HG02642 (cell line): Measurements from ENCODE around the gene MRPL42.
"Not testable (repeated sequence)": the region's sequence is repeated elsewhere in the genome, so short reads cannot be mapped to it uniquely, and the experiment has no call there.

Experiments used
- ATAC-seq: cut with Tn5 transposase; IDR thresholded peaks from one replicate; pipeline ENCODE4 v1.9.1; 2021; ENCODE audit warnings: mild to moderate bottlenecking; ENCODE audit not compliant: unreplicated experiment, poor library complexity

Gene MRPL42

GRCh38 chr12:93467351-93468007 is at the start of gene MRPL42:
TSS of gene MRPL42 (plus strand) at chr12:93467514. CDS start at chr12:93469286, 1,772 bp downstream.
- ATAC-seq: peak; percentile 92

- no peak for ATAC-seq
Measured at GRCh38 chr12:93417967-93418480, 49.3 kb upstream of the MRPL42 start.

- no peak for ATAC-seq
Measured at GRCh38 chr12:93419388-93420034, 47.8 kb upstream of the MRPL42 start.

GRCh38 chr12:93422050-93422449 is 45.3 kb upstream of the MRPL42 start:
- ATAC-seq: no peak

- ATAC-seq: peak; percentile 20
Measured at GRCh38 chr12:93425736-93426411, 41.4 kb upstream of the MRPL42 start.

- peak; percentile 44 for ATAC-seq
Measured at GRCh38 chr12:93426412-93426805, 40.9 kb upstream of the MRPL42 start.

- ATAC-seq: no peak
Measured at GRCh38 chr12:93427779-93428564, 39.3 kb upstream of the MRPL42 start.

- ATAC-seq: no peak
Measured at GRCh38 chr12:93429448-93429847, 37.9 kb upstream of the MRPL42 start.

- no peak for ATAC-seq
Measured at GRCh38 chr12:93429852-93430251, 37.5 kb upstream of the MRPL42 start.

- no peak for ATAC-seq
Measured at GRCh38 chr12:93430280-93430679, 37.0 kb upstream of the MRPL42 start.

- ATAC-seq: not testable (repeated sequence)
Measured at GRCh38 chr12:93432031-93432430, 35.3 kb upstream of the MRPL42 start.

GRCh38 chr12:93434256-93434865 is 33.0 kb upstream of the MRPL42 start:
- ATAC-seq: no peak

- ATAC-seq: no peak
Measured at GRCh38 chr12:93438266-93439050, 28.9 kb upstream of the MRPL42 start.

- ATAC-seq: no peak
Measured at GRCh38 chr12:93440043-93440835, 27.1 kb upstream of the MRPL42 start.

- ATAC-seq: peak; percentile 5
Measured at GRCh38 chr12:93441081-93441616, 26.2 kb upstream of the MRPL42 start.

- peak; percentile 87 for ATAC-seq
Measured at GRCh38 chr12:93441617-93442410, 25.5 kb upstream of the MRPL42 start, which contains the start of gene UBE2N. TSS of gene UBE2N (minus strand) at chr12:93441947. CDS start at chr12:93441884, 63 bp downstream.
